ENCODE measurements around the gene DLD. TPM values are rescaled to one million over a fixed set of nuclear protein-coding genes. Genes with fewer than 3 reads are reported as not detected.
"Not testable (repeated sequence)": the region's sequence is repeated elsewhere in the genome, so short reads cannot be mapped to it uniquely, and the experiment has no call there.

The DLD gene
- total and polyA plus RNA-seq, 2 experiments from 2014 or later, result 38.1 to 76.2 TPM

DNA sequence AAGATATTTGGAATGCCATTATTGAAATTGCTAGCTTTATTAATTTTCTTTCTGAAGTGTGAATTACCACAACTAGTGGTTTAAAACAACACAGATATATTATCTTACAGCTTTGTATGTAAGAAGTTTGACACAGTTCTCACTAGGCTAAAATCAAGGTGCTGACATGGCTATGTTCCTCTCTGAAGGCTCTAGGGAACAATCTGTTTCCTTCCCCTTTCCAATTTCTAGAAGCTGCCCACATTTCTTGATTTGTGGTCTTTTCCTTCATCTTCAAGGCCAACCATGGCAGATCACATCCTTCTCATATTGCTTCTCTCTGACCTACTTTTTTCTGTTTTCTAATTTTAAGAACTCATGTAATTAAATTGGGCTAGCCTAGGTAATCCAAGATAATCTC is 44.7 kb upstream of the DLD start:
- ATAC-seq (no peak), DNase-seq (ENCODE audit: low spot score) (no peak)
- H3K27me3 Mint-ChIP-seq (ENCODE audit: insufficient read depth, low read depth, poor library complexity), result no peaks in the 10 kb centered on the region
- Histone ChIP-seq H2AFZ (no peak overlapping the region), H3K4me3 (no peak overlapping the region), H3K9me2 (ENCODE audit: insufficient read depth) (no peaks in the 10 kb centered on the region), H3K27ac (ENCODE audit: low read depth) (no peak overlapping the region), H3F3A (replicated peaks; ENCODE audit: low read depth) (no peaks in the 10 kb centered on the region), H4K20me1 (replicated peaks; ENCODE audit: insufficient read depth) (no peaks in the 10 kb centered on the region), H3K4me2 (no peak overlapping the region), H3K4me1 (ENCODE audit: insufficient read depth) (no peaks in the 10 kb centered on the region), H3K36me3 (ENCODE audit: insufficient read depth) (no peaks in the 10 kb centered on the region), H3K27me3 (ENCODE audit: insufficient read depth) (no peaks in the 10 kb centered on the region), H3K79me2 (replicated peaks; ENCODE audit: insufficient read depth) (no peaks in the 10 kb centered on the region)
- H3K9me3 Mint-ChIP-seq, result peaks cover 12% of the 10 kb centered on the region
- 0 out of 3 replicates have a peak, but pooled peaks cover 2% of the 10 kb centered on the region for H3K4me1 Mint-ChIP-seq
- H3K27ac Mint-ChIP-seq, result no peak overlapping the region
- peaks cover 7% of the 10 kb centered on the region; the same call in 1 of the 3 replicates for H3K36me3 Mint-ChIP-seq (ENCODE audit: low read depth)
- no peak for TF ChIP-seq ZNF331 (CRISPR knock-in tag; IDR thresholded peaks at IDR 0.05; ENCODE audit: low read depth)
- TF ChIP-seq JUNB (IDR thresholded peaks at IDR 0.05; ENCODE audit: unreplicated experiment), result no peak
- no peak overlapping the region for H3K4me3 Mint-ChIP-seq

GRCh38 chr7:107847168-107847835 is 43.7 kb upstream of the DLD start:
- no peak overlapping the region for H3K4me3 Mint-ChIP-seq
- TF ChIP-seq ZNF331 (CRISPR knock-in tag; IDR thresholded peaks at IDR 0.05; ENCODE audit: low read depth) (no peak), CREB1 (CRISPR knock-in tag; IDR thresholded peaks at IDR 0.05; ENCODE audit: low read depth) (no peak), EZH2 (IDR thresholded peaks at IDR 0.05; ENCODE audit: low read depth, unreplicated experiment) (no peak), POLR2AphosphoS5 (IDR thresholded peaks at IDR 0.05; ENCODE audit: low read depth) (no peak), EZH2phosphoT487 (IDR thresholded peaks at IDR 0.05; ENCODE audit: unreplicated experiment) (no peak), STAT1 (IDR thresholded peaks at IDR 0.05; ENCODE audit: unreplicated experiment) (no peak), CTCF (conservative IDR thresholded peaks at IDR 0.05; ENCODE audit: low read depth in 2 of 2) (no peak), REST (IDR thresholded peaks at IDR 0.05; ENCODE audit: unreplicated experiment) (no peak), JUNB (IDR thresholded peaks at IDR 0.05; ENCODE audit: unreplicated experiment) (no peak), NANOG (IDR thresholded peaks at IDR 0.05; ENCODE audit: borderline replicate concordance) (no peak)
- TF ChIP-seq, protein P1, sequence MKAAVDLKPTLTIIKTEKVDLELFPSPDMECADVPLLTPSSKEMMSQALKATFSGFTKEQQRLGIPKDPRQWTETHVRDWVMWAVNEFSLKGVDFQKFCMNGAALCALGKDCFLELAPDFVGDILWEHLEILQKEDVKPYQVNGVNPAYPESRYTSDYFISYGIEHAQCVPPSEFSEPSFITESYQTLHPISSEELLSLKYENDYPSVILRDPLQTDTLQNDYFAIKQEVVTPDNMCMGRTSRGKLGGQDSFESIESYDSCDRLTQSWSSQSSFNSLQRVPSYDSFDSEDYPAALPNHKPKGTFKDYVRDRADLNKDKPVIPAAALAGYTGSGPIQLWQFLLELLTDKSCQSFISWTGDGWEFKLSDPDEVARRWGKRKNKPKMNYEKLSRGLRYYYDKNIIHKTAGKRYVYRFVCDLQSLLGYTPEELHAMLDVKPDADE (IDR thresholded peaks at IDR 0.05), result no peak
- no peaks in the 10 kb centered on the region for H3K9me2 ChIP-seq (ENCODE audit: insufficient read depth)
- H2AFZ ChIP-seq, result no peak overlapping the region
- ATAC-seq, result no peak
- 0 out of 3 replicates have a peak, but pooled peaks cover 2% of the 10 kb centered on the region for H3K4me1 Mint-ChIP-seq
- H3K27ac ChIP-seq (ENCODE audit: low read depth), result no peak overlapping the region
- H3K9me3 Mint-ChIP-seq, result peaks cover 12% of the 10 kb centered on the region
- no peaks in the 10 kb centered on the region for H3K4me1 ChIP-seq (ENCODE audit: insufficient read depth)
- no peaks in the 10 kb centered on the region for H3K27me3 ChIP-seq (ENCODE audit: insufficient read depth)
- H3K27ac Mint-ChIP-seq, result no peak overlapping the region
- no peaks in the 10 kb centered on the region for H3K27me3 Mint-ChIP-seq (ENCODE audit: insufficient read depth, low read depth, poor library complexity)
- H3K4me3 ChIP-seq, result no peak overlapping the region
- peaks cover 7% of the 10 kb centered on the region; the same call in 1 of the 3 replicates for H3K36me3 Mint-ChIP-seq (ENCODE audit: low read depth)
- no peaks in the 10 kb centered on the region for H4K20me1 ChIP-seq (replicated peaks; ENCODE audit: insufficient read depth)
- H3K36me3 ChIP-seq (ENCODE audit: insufficient read depth), result no peaks in the 10 kb centered on the region
- no peak overlapping the region for H3K4me2 ChIP-seq
- H3K79me2 ChIP-seq (replicated peaks; ENCODE audit: insufficient read depth), result no peaks in the 10 kb centered on the region
- H3F3A ChIP-seq (replicated peaks; ENCODE audit: low read depth), result no peaks in the 10 kb centered on the region
- DNase-seq (ENCODE audit: low spot score), result no peak

- H3K27ac ChIP-seq (ENCODE audit: low read depth); H3K36me3 Mint-ChIP-seq (ENCODE audit: low read depth); H3K4me3 ChIP-seq; H3K4me1 Mint-ChIP-seq; H3F3A ChIP-seq (replicated peaks; ENCODE audit: low read depth); H3K27me3 ChIP-seq (ENCODE audit: insufficient read depth); H3K27ac Mint-ChIP-seq; H3K4me1 ChIP-seq (ENCODE audit: insufficient read depth); H3K36me3 ChIP-seq (ENCODE audit: insufficient read depth); H3K9me2 ChIP-seq (ENCODE audit: insufficient read depth); H4K20me1 ChIP-seq (replicated peaks; ENCODE audit: insufficient read depth); H3K4me3 Mint-ChIP-seq; H2AFZ ChIP-seq; H3K27me3 Mint-ChIP-seq (ENCODE audit: insufficient read depth, low read depth, poor library complexity); ATAC-seq; H3K79me2 ChIP-seq (replicated peaks; ENCODE audit: insufficient read depth); H3K4me2 ChIP-seq; DNase-seq (ENCODE audit: low spot score): not testable (repeated sequence)
- peaks cover 12% of the 10 kb centered on the region for H3K9me3 Mint-ChIP-seq
These were observed 43.2 kb upstream of the DLD start for GRCh38 chr7:107847836-107848175.

Measured in GM23338 (cell line).